HG02973 (cell line): ENCODE results near the gene AUTS2.

ENCODE experiments used
- ATAC-seq: cut with Tn5 transposase; IDR thresholded peaks from one replicate; pipeline ENCODE4 v1.9.1; 2021; ENCODE audit warnings: moderate library complexity; ENCODE audit not compliant: unreplicated experiment

AUTS2 gene

DNA sequence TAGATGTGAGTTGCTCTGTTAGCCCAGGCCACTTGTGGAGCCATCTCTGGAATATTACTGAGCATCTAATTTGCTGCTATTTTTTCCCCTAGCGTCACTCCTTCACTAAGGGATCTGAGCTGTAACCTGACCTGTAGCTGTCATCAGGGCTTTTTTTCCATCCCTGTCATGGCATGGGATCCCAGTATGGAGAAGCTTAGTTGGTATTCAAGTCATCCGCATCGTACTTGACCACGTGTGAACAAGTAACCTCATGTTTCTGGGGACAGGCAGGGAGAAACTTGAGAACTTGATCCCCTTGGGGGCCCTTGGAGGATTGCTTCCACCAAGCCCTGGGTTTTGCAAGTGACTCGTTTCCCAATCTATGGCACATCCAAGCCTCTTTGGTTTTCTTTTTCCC is 1059.3 kb downstream of the AUTS2 start:
- ATAC-seq, result no peak

DNA sequence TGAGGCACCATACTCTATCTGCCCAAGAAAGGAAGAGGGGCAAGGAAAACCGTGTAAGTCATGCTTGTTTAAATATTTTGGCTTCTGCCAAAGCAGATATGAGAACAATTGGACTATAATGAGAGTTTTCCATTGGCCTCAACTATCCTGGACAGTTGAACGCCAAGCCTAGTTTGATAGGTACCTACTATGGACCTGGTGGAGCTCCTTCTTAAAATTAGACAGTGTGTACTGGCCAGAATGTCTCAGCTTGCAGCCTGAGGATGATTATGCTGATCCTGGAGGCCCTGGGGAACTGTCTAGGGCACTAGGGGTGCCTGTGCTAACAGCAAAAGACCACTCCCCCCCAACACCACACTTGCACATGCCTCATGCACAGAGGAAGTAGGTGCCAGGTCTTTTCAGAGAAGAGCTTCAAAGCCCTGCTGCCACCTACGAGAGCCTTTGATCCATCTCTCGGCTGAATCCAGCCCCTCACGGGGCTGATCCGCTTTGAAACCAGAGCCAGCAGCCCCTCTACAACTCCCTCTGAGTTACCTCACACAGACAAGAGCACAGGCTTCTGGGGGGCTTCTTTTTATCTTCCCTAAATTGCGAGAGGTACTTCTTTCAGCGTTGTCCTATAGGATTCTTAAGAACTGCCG is 1059.8 kb downstream of the AUTS2 start:
- ATAC-seq, result no peak

DNA sequence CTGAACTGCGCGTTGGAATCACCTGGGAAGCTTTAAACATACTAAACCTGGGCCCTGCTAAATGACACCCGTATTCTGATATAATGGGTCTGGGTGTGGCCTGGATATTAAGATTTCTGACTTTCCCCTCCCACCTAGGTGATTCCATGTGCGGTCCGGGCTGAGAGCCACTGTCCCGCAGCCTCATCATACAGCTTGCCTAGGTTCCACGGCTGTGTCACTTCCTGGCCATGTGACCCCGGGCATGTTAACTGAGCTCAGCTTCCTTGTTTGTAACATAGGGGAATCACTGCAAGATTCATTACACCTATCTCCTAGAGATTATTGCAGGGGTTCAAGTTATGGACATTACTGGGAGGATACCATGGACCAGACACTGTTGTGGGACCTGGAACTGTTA is 1061.0 kb downstream of the AUTS2 start:
- no peak for ATAC-seq

DNA sequence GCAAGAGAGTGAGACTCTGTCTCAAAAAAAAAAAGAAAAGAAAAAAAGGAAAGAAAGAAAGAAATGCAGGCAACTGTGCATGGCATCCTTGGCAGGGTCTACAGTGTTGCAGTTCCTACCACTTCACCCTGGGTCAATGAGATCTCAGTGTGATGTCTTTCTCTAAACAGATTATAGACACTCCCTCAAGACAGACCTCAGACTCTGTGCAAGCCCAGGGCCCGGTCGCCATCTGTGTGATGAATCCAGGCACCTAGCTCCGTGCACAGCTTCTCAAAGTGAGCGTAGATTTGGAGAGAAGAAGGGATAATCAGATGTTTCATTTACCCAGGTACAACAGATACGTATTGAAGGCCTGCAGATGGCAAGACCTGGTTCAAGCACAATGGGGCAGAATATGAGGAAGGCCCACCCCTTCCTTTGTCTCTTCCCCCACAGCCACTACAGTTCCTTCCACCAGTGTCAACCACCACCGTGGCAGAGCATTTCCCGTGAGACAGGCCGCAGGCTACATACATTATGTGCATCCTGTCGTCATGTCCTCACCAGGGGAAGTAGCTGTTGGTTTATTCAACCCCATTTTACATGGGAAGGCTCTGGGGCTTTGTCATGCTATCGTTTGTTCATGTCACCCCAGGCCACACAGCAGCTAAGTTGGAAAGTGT is 1062.0 kb downstream of the AUTS2 start:
- no peak for ATAC-seq

DNA sequence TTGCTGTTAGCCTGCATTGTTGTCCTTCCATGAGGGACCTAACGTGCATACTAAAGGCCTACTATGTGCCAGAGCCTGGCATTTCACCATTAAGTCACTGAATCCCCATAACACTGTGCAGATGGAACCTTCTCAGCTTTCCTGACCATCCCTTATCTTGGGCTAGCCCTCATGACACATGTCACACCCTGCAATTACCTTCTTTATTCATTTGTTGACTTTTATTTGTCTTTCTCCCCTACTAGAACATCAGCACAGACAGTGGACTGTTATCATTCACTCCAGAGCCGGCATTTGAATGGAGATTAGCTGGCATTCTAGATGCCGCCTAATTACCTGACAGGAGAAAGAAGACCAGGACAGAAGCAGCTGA is 1062.5 kb downstream of the AUTS2 start:
- no peak for ATAC-seq

DNA sequence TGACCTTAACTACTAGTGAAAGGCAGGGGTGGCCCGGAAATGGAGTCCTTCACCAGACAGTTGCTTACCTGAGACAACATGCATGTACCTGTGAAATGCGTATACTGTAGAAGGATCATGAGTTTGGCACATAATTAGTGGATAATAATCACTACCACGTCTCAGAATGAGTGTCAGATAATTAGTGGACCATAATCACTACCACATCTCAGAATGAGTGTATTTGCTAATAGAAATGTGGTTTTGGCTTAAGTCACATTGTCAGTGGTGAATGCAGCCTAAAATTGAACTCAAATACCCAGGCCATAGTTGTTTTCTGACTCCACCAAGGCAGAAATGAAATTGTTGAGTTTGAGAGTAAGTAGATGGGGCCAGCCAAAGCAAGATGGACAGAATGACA is 1065.4 kb downstream of the AUTS2 start:
- ATAC-seq, result no peak

DNA sequence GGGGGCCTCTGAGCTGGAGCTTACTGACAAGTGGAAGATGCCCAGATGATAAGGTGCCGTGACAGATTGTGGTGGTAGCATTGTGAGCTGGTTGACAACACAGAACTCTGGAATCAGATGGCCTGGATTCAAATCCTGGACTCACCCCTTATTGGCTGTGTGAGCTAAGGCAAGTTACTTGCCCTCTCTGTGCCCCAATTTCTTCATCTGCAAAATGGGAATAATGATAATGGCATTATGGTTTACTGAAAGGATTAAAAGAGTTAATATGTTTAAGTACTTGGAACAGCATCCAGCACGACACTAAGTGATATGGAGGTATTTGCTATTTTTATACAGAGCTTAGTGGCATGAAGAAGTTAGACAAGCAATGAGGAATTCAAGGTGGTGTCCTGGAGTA is 1067.7 kb downstream of the AUTS2 start:
- ATAC-seq, result no peak

DNA sequence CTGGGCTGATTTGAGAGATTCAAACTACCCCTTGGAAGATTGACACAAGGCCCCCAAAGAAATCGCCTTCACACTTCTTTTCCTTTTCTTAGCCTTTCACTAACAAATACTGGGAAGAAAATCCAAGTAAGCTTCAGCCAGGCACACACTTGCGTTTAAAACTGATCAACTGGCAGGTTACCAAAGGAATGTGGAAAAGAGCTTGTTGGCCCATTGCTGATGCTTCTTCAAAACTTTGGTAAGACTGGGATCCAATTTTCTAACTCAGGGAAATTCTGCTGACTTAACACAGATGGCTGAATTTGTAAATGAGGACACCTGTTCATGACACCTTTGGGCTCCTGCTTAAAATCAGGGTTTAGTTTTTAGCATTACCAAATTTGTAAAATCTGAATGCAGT is 1069.1 kb downstream of the AUTS2 start:
- ATAC-seq, result no peak

DNA sequence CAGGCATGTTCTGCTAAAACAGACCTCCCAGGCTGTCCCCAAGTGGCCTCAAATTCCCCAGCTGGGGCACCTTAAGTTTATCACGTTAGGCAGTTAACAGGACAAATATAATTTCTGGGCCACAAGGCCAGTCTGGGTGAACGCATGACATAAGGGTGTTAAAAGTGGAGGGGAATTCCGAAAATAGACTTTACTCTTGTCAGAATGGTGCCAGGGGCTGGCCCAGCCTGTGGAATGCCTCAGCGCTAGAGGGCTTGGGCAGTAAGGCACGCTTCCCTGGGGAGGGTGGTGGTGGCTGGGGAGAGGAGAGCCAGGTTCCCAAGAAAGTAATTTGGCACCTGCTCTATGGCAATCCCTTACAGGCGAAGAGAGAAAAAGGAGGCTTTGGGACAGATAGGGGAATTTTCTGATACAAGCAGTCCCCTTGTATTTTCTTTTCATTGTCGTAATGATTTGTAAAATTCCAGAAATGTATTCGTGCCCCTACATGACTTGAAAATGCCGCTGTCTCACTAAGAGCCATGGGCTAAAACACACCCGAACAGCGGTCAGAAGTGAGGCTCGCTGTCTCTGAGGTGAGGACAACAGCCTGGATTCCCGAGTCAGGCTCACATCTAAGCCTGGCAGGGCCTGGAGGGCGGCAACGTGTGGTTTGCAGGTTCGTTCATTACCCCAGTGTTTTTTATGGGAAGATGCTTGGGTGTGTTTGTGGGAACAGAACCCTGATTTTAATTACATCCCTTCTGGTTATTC is 1070.5 kb downstream of the AUTS2 start:
- ATAC-seq, result no peak

DNA sequence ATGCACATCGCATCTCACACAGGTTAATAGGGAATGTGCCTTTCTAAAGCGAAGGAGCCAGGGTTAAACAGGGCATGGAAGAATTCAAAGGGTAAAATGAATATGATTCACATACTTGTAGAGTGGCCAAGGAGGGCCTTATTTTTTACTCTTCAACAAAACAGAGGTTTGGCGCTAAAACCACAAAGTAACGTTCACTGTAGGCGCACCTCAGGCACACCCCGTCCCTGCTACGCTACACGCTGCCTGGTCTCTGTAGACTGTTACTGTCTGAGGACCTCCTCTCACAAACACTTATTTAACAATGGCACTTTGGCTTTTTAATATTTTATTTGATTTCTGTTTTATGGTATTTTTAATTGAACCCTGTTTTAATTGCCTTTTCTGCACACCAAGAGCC is 1071.6 kb downstream of the AUTS2 start:
- ATAC-seq, result no peak

DNA sequence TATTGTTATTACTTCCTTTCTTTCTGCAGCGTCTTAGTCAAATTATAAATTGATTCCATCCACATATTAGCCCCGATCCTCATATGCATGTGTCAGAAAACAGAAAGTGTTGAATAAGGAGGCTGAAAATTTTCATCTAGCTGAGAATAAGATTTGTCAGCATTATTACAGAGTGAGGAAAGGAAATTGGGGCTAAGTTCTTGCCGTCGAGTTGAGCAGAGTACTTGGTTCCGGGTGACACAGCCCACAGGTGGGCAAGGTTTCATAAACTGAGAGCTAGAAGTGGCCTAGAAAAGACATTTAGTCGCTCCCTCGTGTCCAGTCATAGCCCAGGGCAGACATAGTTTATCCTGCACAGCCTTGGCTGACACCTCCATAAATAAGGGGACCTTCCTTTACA is 1072.0 kb downstream of the AUTS2 start:
- ATAC-seq, result no peak

DNA sequence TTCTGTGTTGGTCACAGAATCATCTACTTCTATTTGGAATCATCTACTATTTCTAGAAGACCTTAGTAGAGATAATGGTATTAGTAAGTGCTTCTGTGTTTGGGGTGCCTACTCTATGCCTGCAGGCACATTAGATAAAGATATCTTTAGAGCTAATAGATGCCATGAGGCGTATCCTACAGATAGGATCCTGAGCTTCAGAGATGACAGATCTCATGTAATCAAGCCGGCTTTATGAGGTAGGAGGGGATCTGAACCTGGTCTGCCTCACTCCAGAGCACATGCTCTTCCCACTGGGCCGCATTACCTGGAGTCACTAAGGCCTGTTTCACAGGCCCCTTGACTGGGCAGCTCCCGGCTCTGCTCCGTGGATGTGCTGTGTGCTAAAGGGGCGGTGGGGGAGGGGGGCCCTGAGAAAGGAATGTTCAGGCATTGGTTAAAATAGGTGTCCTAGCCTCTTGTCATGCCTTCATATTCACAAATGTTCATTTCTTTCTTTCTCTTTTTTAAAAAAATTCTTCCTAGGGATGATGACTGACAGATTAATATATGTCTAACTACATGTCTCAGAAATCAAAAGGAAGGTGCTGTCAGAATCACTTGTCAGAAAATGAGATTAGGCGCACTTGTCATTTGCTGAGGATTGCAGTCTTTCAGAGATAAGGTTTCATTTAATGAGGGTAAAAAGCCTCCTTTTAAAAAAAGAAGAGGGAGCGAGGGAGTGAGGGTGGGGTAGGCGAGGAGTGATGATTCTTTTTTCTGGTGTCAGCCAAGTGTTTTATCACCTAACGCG is 1075.7 kb downstream of the AUTS2 start:
- no peak for ATAC-seq

DNA sequence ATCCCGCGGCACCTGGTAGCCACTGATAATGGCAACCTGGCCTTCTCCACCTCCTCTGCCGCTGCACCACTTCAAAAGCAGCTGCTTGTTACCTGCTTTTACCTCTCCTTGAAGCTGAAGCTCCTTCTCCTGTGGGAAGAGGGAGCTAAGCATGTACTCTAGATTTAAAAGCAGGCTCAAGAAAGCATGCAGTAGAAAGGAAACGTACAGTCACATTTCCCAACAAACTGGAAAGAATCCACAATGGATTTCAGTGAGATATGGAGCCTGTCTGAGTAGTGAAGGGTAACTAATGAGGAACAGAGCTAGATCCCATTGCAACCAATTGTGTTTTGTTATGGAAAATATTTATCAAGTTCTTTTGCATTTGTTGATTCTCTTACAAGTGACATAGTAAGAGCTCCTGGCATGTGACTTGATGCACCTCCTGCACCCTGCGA is 1076.3 kb downstream of the AUTS2 start:
- ATAC-seq, result no peak

DNA sequence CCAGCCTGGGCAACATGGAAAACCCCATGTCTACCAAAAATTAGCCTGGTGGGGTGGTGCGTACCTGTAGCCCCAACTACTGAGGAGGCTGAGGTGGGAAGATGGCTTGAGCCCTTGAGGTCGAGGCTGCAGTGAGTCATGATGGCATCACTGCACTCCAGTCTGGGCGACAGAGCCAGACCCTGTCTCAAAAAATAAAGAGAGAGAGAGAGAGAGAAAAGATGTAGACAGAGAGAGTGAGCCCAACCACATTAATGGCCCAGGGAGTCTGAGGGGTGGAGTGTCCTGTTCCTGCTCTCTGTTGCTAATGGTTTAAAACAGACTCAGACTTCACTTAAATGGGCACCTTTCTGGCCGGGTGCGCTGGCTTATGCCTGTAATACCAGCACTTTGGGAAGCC is 1078.0 kb downstream of the AUTS2 start:
- no peak for ATAC-seq

DNA sequence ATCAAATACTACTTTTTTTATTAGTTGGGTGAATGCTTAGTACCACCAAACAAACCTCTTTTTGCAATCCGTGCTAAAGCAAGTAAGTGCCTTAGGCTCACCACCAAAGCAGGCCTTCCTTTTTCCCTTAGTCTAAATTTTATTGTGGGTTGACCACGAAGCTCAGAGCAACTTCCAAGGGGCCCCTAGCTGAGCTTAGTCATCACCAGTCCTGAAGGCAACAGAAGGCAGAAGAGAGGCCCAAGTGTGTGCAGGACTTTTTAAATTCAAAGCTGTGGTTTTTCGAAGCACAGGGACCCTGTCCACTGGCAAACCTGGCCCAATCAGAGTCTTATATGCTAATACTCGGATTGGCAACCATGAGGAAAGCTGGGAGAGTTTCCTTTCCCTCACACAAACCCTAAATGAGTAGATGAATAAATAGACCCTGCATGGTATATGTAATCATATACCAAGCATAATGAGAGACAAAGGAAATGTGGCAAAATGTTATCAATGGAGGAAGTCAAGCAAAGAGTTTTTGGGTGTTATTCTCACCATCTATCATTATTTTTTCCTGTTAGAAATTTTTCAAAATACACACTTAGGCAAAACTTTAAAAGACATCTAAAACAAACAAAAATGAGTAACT is 1080.5 kb downstream of the AUTS2 start:
- no peak for ATAC-seq

DNA sequence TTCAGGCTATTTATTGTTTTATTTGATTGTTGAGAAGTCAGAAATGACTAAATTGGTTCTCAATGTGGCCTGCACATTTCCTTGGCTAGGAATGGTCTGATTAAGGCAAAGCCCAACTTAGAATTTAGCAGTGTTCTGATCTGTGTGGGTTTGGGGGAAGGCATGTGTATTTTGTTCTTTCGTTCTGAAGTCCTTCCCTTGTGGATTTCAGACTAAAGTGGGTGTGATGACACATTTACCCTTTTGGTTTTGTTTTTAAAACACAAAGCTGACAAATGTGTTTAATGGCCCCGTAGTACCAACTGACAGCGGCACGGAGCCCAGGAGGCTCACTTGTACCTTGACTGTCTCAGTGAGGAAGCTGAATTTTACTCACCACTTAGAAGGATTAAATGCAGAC is 1081.4 kb downstream of the AUTS2 start:
- ATAC-seq, result no peak

DNA sequence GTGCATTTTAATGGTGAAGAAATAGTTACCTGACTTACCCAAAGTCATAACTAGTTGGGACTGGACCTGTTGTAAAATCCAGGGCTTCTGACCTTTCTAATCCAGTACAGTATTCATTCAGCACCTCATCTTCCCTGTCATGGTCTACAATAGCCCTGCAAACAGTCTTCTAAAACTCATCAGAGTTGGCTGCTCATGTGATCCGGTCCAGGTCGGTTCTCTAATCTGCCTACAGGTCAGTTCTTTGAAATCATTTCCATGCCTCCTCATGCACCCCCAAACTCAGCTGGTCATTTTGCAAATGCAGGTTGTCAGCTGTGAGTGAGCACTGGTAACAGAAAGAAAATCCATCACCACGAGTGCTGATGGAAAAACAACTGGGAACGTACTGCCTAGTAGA is 1082.0 kb downstream of the AUTS2 start:
- no peak for ATAC-seq

DNA sequence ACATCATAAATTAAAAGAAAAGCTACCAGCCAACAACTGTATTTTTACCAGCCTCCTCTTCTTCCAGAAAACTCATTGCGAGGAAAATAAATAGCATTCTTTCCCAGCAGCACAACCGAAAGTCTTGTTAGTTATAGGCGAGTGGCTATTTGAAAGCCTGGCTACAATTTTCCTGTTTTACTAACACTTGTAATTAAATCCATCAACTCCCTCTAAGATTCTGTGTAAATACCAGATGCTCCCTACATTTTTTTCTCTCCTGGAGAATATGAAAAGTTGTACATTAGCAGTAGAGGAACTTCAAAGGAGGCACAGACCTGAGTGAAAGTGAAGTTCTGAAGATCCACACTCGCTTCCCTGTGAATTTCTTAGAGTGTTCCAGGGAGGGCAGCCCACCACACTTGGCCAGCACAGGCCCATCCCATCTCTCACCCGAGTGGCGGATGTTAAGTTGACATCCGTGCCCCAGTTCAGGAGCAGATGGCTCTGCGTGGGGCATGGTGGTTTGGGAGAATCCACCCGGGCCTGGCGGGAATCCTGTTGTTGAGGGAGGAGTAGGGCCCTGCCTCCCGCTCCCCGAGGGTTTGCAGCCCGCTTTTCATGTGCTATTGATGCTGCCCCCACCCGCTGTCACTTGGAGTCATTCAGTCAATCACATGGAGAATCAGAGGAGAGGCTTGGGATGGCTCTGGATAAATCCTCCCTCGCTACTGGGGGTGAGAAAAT is 1082.6 kb downstream of the AUTS2 start:
- no peak for ATAC-seq

DNA sequence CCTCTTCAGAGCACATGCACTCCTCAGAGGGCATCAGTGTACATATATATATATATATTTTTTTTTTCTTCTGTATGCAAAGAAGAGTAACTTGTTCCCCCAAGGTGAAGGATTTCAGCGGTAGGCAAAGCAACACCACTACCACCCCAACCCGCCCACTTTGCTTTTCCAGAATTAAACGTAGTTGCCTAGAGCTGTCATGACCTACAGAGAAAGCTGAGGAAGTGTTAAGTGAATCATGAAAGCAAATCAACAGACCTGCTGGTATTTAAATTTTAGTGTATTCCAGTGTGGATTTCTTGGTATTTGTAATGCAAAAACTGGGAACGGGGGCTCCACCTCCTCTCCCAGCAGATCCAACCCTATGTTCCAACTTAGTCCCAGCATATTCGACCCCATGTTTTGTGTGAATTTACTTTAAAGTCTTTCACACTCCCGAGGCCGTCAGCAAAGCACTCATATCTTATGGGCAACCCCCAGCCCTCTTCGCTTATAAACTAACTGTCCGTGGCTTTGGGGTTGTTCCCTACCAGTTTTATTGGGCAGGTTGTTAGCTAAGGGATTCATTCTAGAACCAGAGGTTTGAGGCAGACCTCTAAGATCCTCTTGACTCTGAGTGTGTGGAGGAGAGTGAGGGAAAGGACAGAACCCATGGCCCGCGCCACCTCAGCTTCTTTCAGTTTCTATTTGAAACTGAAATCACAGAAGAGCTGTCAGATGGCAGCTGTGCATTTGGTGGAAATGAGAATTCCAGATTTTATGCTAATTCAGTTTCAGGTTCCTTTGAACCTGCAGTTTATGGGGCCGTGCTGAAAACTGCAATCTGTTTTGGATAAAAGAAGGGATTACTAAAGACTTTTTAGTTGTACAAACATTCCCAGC is 1083.4 kb downstream of the AUTS2 start:
- peak; percentile 83 for ATAC-seq
